ENCODE results near the gene TMEM244. TPM values are rescaled to one million over a fixed set of nuclear protein-coding genes. Genes with fewer than 3 reads are reported as not detected.

Gene TMEM244
- total RNA-seq, 4 donors from 2014 or later, result not detected

GRCh38 chr6:129902681-129903080 lies 41.6 kb upstream of the TMEM244 start:
- no peaks in the 10 kb centered on the region for H3K9me3 ChIP-seq
- DNase-seq, result no peak
- H3K36me3 ChIP-seq, result no peaks in the 10 kb centered on the region
- TF ChIP-seq CTCF (IDR thresholded peaks at IDR 0.05), result no peak
- no peak for TF ChIP-seq POLR2A (IDR thresholded peaks at IDR 0.05)
- 93 to 97% methylated on average over 1 of the region's 1 CpG for WGBS, 2 donors
- H3K4me3 ChIP-seq (replicated peaks in 1 of 3), result no peak overlapping the region
- no peaks in the 10 kb centered on the region for H3K4me1 ChIP-seq
- H3K27me3 ChIP-seq, result no peaks in the 10 kb centered on the region
- intact Hi-C loops (cut with DNase I), result no loop called here
- H3K27ac ChIP-seq, result no peak overlapping the region

- TF ChIP-seq CTCF (IDR thresholded peaks at IDR 0.05) (no peak), POLR2A (IDR thresholded peaks at IDR 0.05) (no peak)
- no peak for DNase-seq
- no peak overlapping the region for H3K4me3 ChIP-seq (replicated peaks in 1 of 3)
- no peaks in the 10 kb centered on the region for H3K36me3 ChIP-seq
- H3K9me3 ChIP-seq, result no peaks in the 10 kb centered on the region
- intact Hi-C loops (cut with DNase I), result no loop called here
- no peaks in the 10 kb centered on the region for H3K27me3 ChIP-seq
- no peak overlapping the region for H3K27ac ChIP-seq
- no peaks in the 10 kb centered on the region for H3K4me1 ChIP-seq
Measured at GRCh38 chr6:129901910-129902309, 40.8 kb upstream of the TMEM244 start.

GRCh38 chr6:129895692-129896091 lies 34.6 kb upstream of the TMEM244 start:
- H3K4me3 ChIP-seq (replicated peaks in 1 of 3), result no peak overlapping the region
- DNase-seq, result no peak
- H3K9me3 ChIP-seq, result no peaks in the 10 kb centered on the region
- TF ChIP-seq CTCF (IDR thresholded peaks at IDR 0.05) (no peak), POLR2A (IDR thresholded peaks at IDR 0.05) (no peak)
- intact Hi-C loops (cut with DNase I), result no loop called here
- H3K27ac ChIP-seq, result no peak overlapping the region
- H3K27me3 ChIP-seq, result no peaks in the 10 kb centered on the region
- H3K36me3 ChIP-seq, result no peaks in the 10 kb centered on the region
- H3K4me1 ChIP-seq, result no peaks in the 10 kb centered on the region

DNA sequence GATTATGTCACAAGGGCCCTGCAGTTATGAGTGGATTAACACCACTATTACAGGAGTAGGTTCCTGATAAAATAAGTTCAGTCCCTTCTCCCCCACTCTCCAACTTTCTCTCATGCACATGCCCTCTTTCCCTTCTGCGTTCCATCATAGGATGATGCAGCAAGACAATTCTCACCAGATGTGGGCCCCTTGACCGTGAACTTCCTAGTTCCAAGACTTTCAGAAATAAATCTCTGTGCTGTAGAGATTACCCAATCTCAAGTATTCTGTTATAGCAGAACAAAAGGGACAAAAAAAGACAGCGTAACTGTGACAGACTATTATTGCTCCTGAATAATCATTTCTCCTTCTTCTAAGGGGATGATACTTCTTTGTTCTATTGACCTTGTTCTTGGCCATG lies 33.8 kb upstream of the TMEM244 start:
- intact Hi-C loops (cut with DNase I), result no loop called here
- no peaks in the 10 kb centered on the region for H3K36me3 ChIP-seq
- 88 to 97% methylated on average over 3 of the region's 3 CpGs for WGBS, 2 donors
- no peak for DNase-seq
- no peak for TF ChIP-seq CTCF (IDR thresholded peaks at IDR 0.05)
- TF ChIP-seq POLR2A (IDR thresholded peaks at IDR 0.05), result no peak
- no peaks in the 10 kb centered on the region for H3K9me3 ChIP-seq
- no peaks in the 10 kb centered on the region for H3K27me3 ChIP-seq
- H3K4me3 ChIP-seq (replicated peaks in 1 of 3), result no peak overlapping the region
- no peak overlapping the region for H3K27ac ChIP-seq
- H3K4me1 ChIP-seq, result no peaks in the 10 kb centered on the region

GRCh38 chr6:129893640-129894039 lies 32.5 kb upstream of the TMEM244 start:
- no peak for DNase-seq
- H3K27me3 ChIP-seq, result no peaks in the 10 kb centered on the region
- no peaks in the 10 kb centered on the region for H3K9me3 ChIP-seq
- no peak overlapping the region for H3K4me3 ChIP-seq (replicated peaks in 1 of 3)
- no peak overlapping the region for H3K27ac ChIP-seq
- H3K4me1 ChIP-seq, result no peaks in the 10 kb centered on the region
- intact Hi-C loops (cut with DNase I), result no loop called here
- no peak for TF ChIP-seq CTCF (IDR thresholded peaks at IDR 0.05)
- no peak for TF ChIP-seq POLR2A (IDR thresholded peaks at IDR 0.05)
- H3K36me3 ChIP-seq, result no peaks in the 10 kb centered on the region

Data from thyroid gland (tissue), 4 donors.